B cell (primary cell): ENCODE measurements around the gene WRAP73. TPM values are rescaled to one million over a fixed set of nuclear protein-coding genes. Genes with fewer than 3 reads are reported as not detected.

Experiments
- ATAC-seq: fragments of 200-7000 bp; cut with Tn5 transposase; one replicate; pipeline ENCODE4 v1.10.0; 2021; ENCODE audit warnings: low read depth, mild to moderate bottlenecking, moderate number of reproducible peaks, moderate library complexity
- CTCF ChIA-PET: fragments of 350-600 bp; sonication (Branson Sonifier 250); formaldehyde crosslinking; loops from one replicate; lab custom pipeline; 2021; ENCODE audit warnings: antibody characterized with exemption, inconsistent platforms; lab: Charles Lee
- POLR2A ChIA-PET: fragments of 350-600 bp; sonication (Branson Sonifier 250); formaldehyde crosslinking; loops from one replicate; lab custom pipeline; 2021; ENCODE audit warnings: antibody characterized with exemption; lab: Charles Lee
- DNase-seq: peaks from one replicate; pipeline ENCODE4 v3.0.0; 2013
- H2AFZ ChIP-seq: 2 replicates; pipeline ENCODE4 v1.6.1; 2012; ENCODE audit warnings: mild to moderate bottlenecking, low read depth, low read length; ENCODE audit not compliant: insufficient read depth, poor library complexity, severe bottlenecking
- H3K27ac ChIP-seq, 2 donors: 1 replicate in 1 of 2; 2 replicates in 1 of 2; pipeline ENCODE4 v1.5.1; 2012 to 2013; ENCODE audit warnings: low read length in 2 of 2, mild to moderate bottlenecking in 2 of 2, moderate library complexity in 1 of 2
- H3K27me3 ChIP-seq, 4 experiments: fragments of 200-600 bp in 1 of 4; sonication (generic) in 1 of 4; replicated peaks in 1 of 4; 1 replicate in 2 of 4; 2 replicates in 2 of 4; pipeline versions ENCODE4 v1.6.1 to v1.7.0; 2013 to 2016; ENCODE audit warnings: low read length in 3 of 4, mild to moderate bottlenecking in 2 of 4, mixed read lengths in 1 of 4, moderate library complexity in 1 of 4; ENCODE audit not compliant: insufficient read depth in 4 of 4, control insufficient read depth in 3 of 4; ENCODE audit errors: control extremely low read depth in 1 of 4
- H3K36me3 ChIP-seq, 2 experiments: replicated peaks in 1 of 2; 1 replicate in 1 of 2; 2 replicates in 1 of 2; pipeline versions ENCODE4 v1.6.1 to v1.7.1; 2013; ENCODE audit warnings: low read length in 1 of 2; ENCODE audit not compliant: insufficient read depth in 2 of 2, control insufficient read depth in 1 of 2; ENCODE audit errors: control extremely low read depth in 1 of 2, extremely low read depth in 1 of 2
- H3K4me1 ChIP-seq, 2 donors: fragments of 200-600 bp in 1 of 2; sonication (generic) in 1 of 2; 1 replicate in 1 of 2; 2 replicates in 1 of 2; pipeline versions ENCODE4 v1.5.1 to v1.6.1; 2013 to 2017; ENCODE audit warnings: low read length in 2 of 2; ENCODE audit not compliant: control insufficient read depth in 2 of 2, insufficient read depth in 2 of 2
- H3K4me2 ChIP-seq: replicated peaks from 2 replicates; pipeline ENCODE3; 2012; ENCODE audit warnings: mild to moderate bottlenecking, low read depth, low read length; ENCODE audit not compliant: poor library complexity, severe bottlenecking
- H3K4me3 ChIP-seq, 5 experiments: fragments of 200-600 bp in 1 of 5; sonication (generic) in 1 of 5; 1 replicate in 3 of 5; 2 replicates in 2 of 5; pipeline versions ENCODE4 v1.5.1 to v1.7.0; 2011 to 2016; ENCODE audit warnings: low read length in 4 of 5, mild to moderate bottlenecking in 4 of 5, low read depth in 2 of 5, control low read depth in 1 of 5, moderate library complexity in 1 of 5; ENCODE audit not compliant: insufficient read depth in 1 of 5; ENCODE audit errors: control extremely low read depth in 1 of 5, extremely low read depth in 1 of 5
- H3K79me2 ChIP-seq: fragments of 200-600 bp; sonication (generic); one replicate; pipeline ENCODE4 v1.6.0; 2016; ENCODE audit warnings: low read length; ENCODE audit not compliant: control insufficient read depth, insufficient read depth
- H3K9ac ChIP-seq: fragments of 200-600 bp; sonication (generic); 2 replicates; pipeline ENCODE4 v1.6.1; 2017; ENCODE audit warnings: mild to moderate bottlenecking, low read length, moderate library complexity
- H3K9me3 ChIP-seq, 3 donors: one replicate each; pipeline versions ENCODE4 v1.6.1 to v1.7.1; 2013; ENCODE audit warnings: low read length in 2 of 3; ENCODE audit not compliant: control insufficient read depth in 2 of 3, insufficient read depth in 1 of 3; ENCODE audit errors: control extremely low read depth in 1 of 3
- H4K20me1 ChIP-seq: 2 replicates; pipeline ENCODE4 v1.6.0; 2012; ENCODE audit warnings: mild to moderate bottlenecking, low read length; ENCODE audit not compliant: insufficient read depth, control insufficient read depth, poor library complexity, severe bottlenecking
- H3K27ac Mint-ChIP-seq: one replicate; pipeline ENCODE4 v1.8.0; 2021; ENCODE audit warnings: mixed read lengths
- H3K27me3 Mint-ChIP-seq: one replicate; pipeline ENCODE4 v1.8.0; 2021; ENCODE audit warnings: mixed read lengths
- H3K4me1 Mint-ChIP-seq: one replicate; pipeline ENCODE4 v1.8.0; 2021; ENCODE audit warnings: mixed read lengths
- H3K4me3 Mint-ChIP-seq: one replicate; pipeline ENCODE4 v1.8.0; 2021; ENCODE audit warnings: mixed read lengths
- H3K9me3 Mint-ChIP-seq: one replicate; pipeline ENCODE4 v1.8.0; 2022; ENCODE audit warnings: mixed read lengths; ENCODE audit not compliant: insufficient read depth
- EZH2 ChIP-seq: IDR thresholded peaks from 2 replicates; pipeline ENCODE4 v1.6.1; 2012; ENCODE audit warnings: borderline replicate concordance, low read depth, mild to moderate bottlenecking, moderate library complexity, low read length; ENCODE audit not compliant: insufficient read depth, poor library complexity, severe bottlenecking
- WGBS: methylation state at CpG from one replicate; pipeline ENCODE4 v1.1.5; 2013; ENCODE audit warnings: missing lambda C conversion rate; ENCODE audit not compliant: insufficient coverage; 5-methylcytosine and 5-hydroxymethylcytosine counted together
- intact Hi-C: fragments of 100-400 bp; cut with micrococcal nuclease; formaldehyde crosslinking; loops from one replicate; pipeline ENCODE4 v1.10.0; 2022
- polyA plus RNA-seq: library from polyadenylated mRNA; depleted of rRNA; stranded (reverse); fragments of >200 nt; gene quantifications from 2 replicates; pipeline ENCODE4 v1.2.3, GENCODE V29; 2012
- total RNA-seq, 2 donors: library from RNA; stranded (reverse); fragments of 120-200 nt in 1 of 2; gene quantifications; 1 replicate in 1 of 2; 2 replicates in 1 of 2; pipeline versions ENCODE4 v1.2.3 to v1.2.4, GENCODE V29; 2013 to 2022
- TF ChIP-seq, protein P1 (sequence below): fragments of 200-600 bp; IDR thresholded peaks from one replicate; pipeline ENCODE4 v1.8.0; 2022; ENCODE audit warnings: antibody characterized with exemption, mild to moderate bottlenecking

The WRAP73 gene
- total and polyA plus RNA-seq, 2 donors (not counting 1 experiment from before 2014, with no cell fraction given): 37.1 to 68.5 TPM

DNA sequence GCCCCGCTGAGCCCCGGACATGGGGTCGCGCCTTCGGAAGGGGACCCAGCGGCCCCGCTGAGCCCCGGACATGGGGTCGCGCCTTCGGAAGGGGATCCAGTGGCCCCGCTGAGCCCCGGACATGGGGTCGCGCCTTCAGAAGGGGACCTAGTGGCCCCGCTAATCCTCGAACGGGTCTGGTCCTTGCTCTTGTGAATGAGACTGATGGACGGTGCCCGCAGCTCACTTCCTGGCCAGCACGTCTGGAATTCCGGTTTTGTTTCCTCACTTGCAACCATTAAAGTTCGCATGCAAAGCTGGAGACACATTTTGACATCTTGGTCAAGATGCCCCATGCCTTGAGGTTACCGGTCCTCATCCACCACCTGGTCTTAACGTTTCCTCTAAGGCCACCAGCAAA lies 5.6 kb downstream of the WRAP73 start:
- intact Hi-C loops: no loop called here
- Histone ChIP-seq H3K9me3 (no peaks in the 10 kb centered on the region), H3K36me3 (peaks cover 3 to 30% of the 10 kb centered on the region in 2 experiments), H3K4me2 (no peak overlapping the region), H3K9ac (no peak overlapping the region), H3K4me3 (no peak overlapping the region), H2AFZ (no peak overlapping the region), H3K79me2 (peaks cover 16% of the 10 kb centered on the region), H4K20me1 (no peaks in the 10 kb centered on the region), H3K4me1 (peaks cover 5 to 7% of the 10 kb centered on the region in 2 donors), H3K27ac (no peak overlapping the region), H3K27me3 (no peaks in the 10 kb centered on the region)
- CTCF ChIA-PET: no interaction called here
- ATAC-seq (no peak), DNase-seq (no peak)
- TF ChIP-seq EZH2: no peak
- TF ChIP-seq, protein P1, sequence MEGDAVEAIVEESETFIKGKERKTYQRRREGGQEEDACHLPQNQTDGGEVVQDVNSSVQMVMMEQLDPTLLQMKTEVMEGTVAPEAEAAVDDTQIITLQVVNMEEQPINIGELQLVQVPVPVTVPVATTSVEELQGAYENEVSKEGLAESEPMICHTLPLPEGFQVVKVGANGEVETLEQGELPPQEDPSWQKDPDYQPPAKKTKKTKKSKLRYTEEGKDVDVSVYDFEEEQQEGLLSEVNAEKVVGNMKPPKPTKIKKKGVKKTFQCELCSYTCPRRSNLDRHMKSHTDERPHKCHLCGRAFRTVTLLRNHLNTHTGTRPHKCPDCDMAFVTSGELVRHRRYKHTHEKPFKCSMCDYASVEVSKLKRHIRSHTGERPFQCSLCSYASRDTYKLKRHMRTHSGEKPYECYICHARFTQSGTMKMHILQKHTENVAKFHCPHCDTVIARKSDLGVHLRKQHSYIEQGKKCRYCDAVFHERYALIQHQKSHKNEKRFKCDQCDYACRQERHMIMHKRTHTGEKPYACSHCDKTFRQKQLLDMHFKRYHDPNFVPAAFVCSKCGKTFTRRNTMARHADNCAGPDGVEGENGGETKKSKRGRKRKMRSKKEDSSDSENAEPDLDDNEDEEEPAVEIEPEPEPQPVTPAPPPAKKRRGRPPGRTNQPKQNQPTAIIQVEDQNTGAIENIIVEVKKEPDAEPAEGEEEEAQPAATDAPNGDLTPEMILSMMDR: no peak
- Mint-ChIP-seq H3K27me3 (no peaks in the 10 kb centered on the region), H3K27ac (no peak overlapping the region), H3K4me1 (peaks cover 15% of the 10 kb centered on the region), H3K9me3 (no peaks in the 10 kb centered on the region), H3K4me3 (no peak overlapping the region)
- POLR2A ChIA-PET: no interaction called here
- 91% methylated on average over 16 of the region's 25 CpGs for WGBS

DNA sequence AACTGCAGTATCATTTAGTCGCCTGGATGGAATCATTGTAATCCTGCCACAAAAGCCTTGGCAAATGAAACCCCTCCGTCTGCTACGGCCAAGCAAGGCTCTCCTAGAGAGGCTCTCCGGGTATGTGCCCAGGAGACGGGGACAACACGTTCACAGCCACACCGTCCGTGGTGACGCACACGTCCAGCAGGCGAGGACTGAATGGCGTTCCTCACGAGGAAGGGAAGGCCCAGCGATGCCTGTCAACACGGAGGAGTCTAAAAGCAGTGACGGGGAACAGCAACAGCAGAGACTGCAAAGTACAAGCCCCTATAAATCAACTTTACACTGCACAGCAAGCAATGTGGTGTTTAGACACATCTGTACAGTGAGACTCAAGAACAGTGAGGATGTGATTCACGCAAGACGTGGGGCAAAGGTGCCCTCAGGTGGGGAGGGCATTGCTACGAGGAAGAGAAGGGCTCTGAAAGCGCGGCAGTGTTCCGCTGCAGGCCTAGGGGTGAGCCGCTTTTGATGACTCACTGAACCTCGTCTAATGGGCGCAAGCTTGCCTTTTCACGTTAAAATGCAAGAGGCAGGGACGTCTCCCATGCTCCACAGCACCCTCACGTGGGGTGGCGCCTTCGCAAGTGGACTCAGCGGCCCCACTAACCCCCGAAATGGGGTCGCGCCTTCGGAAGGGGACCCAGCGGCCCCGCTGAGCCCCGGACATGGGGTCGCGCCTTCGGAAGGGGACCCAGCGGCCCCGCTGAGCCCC lies 6.8 kb downstream of the WRAP73 start:
- DNase-seq (no peak), ATAC-seq (no peak)
- no peaks in the 10 kb centered on the region for H4K20me1 ChIP-seq
- no peaks in the 10 kb centered on the region for H3K4me1 ChIP-seq
- no peaks in the 10 kb centered on the region for H3K27me3 ChIP-seq
- H3K27ac ChIP-seq: no peak overlapping the region
- H3K9me3 Mint-ChIP-seq: no peaks in the 10 kb centered on the region
- POLR2A ChIA-PET: no interaction called here
- no peak overlapping the region for H3K4me3 ChIP-seq
- H3K27me3 Mint-ChIP-seq: no peaks in the 10 kb centered on the region
- H3K4me1 Mint-ChIP-seq: peaks cover 3% of the 10 kb centered on the region
- no peak for TF ChIP-seq EZH2
- TF ChIP-seq, protein P1: no peak
- intact Hi-C loops: no loop called here
- CTCF ChIA-PET: no interaction called here
- H3K4me2 ChIP-seq: no peak overlapping the region
- no peak overlapping the region for H3K4me3 Mint-ChIP-seq
- H3K79me2 ChIP-seq: peaks cover 10% of the 10 kb centered on the region
- H3K27ac Mint-ChIP-seq: no peak overlapping the region
- no peak overlapping the region for H2AFZ ChIP-seq
- H3K9me3 ChIP-seq: no peaks in the 10 kb centered on the region
- no peak overlapping the region for H3K9ac ChIP-seq
- peaks cover 3 to 39% of the 10 kb centered on the region in 2 experiments for H3K36me3 ChIP-seq
- WGBS: 98% methylated on average over 24 of the region's 43 CpGs
